Measurements from ENCODE around the gene PRR5.
A peak's percentile ranks its signal among the peaks of the same experiment; 100 is the strongest.
"Not testable (repeated sequence)": the region's sequence is repeated elsewhere in the genome, so short reads cannot be mapped to it uniquely, and the experiment has no call there.

Gene PRR5

DNA sequence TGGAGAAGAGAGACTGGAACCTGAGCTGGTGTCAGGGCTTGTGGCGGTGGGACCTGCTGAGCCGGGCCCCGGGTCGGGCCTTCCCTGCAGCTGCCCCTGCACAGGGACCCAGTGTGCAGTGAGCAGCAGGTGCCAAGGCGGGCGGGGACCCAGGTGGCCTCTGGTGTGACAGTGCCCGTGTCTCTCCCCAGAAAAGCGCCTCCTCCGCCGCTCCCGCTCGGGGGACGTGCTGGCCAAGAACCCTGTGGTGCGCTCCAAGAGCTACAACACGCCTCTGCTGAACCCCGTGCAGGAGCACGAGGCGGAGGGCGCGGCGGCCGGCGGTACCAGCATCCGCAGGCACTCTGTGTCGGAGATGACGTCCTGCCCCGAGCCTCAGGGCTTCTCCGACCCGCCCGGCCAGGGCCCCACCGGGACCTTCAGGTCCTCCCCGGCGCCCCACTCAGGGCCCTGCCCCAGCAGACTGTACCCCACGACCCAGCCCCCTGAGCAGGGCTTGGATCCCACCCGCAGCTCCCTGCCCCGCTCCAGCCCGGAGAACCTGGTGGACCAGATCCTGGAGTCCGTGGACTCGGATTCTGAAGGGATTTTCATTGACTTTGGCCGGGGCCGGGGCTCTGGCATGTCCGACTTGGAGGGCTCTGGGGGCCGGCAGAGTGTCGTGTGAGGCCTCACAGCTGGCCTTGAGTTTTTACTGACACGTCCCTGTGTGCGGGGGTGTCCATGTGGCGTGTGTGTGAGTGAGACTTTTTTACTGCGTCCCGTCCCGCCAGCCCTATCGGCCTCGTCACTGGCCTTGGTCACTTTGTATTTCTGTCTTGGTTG is 34.8 kb downstream of the PRR5 start:
- DNase-seq, result no peak

GRCh38 chr22:44737406-44738346 is 35.7 kb downstream of the PRR5 start:
- DNase-seq, result no peak

- no peak for DNase-seq
Observed at GRCh38 chr22:44738347-44738715, 36.3 kb downstream of the PRR5 start.

- DNase-seq, result no peak
Observed at GRCh38 chr22:44739024-44739423, 37.0 kb downstream of the PRR5 start.

DNA sequence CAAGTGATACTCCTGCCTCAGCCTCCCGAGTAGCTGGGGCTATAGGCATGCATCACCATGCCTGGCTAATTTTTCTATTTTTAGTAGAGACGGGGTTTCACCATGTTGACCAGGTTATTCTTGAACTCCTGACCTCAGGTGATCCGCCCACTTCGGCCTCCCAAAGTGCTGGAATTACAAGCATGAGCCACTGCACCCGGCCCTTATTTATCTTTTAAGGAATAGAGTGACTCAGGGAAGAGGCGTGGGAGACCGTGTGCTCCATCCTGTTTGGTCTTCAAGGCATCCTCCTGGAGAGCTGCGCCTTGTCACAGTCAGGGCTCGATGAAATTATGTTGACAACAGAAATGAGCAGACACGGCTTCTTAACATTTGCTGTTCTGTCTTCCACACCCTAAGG is 37.7 kb downstream of the PRR5 start:
- not testable (repeated sequence) for DNase-seq

GRCh38 chr22:44740307-44740706 is 38.3 kb downstream of the PRR5 start:
- no peak for DNase-seq

DNA sequence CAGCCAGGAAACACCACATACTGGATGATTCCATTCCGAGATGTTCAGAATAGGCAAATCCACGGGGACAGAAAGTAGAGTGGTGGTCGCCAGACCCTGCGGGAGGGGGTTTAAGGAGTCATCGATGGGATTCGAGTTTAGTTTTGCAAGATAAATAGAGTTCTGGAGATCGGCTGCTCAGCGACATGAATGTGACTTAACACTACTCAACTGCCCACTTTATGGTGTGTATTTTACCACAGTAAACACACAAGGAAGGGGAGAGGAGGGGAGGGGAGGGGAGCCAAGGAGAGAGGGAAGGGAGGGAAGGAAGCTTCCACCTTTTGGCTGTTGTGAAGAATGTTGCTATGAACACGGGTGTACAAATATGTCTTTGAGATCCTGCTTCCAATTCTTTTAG is 39.9 kb downstream of the PRR5 start:
- no peak for DNase-seq

DNA sequence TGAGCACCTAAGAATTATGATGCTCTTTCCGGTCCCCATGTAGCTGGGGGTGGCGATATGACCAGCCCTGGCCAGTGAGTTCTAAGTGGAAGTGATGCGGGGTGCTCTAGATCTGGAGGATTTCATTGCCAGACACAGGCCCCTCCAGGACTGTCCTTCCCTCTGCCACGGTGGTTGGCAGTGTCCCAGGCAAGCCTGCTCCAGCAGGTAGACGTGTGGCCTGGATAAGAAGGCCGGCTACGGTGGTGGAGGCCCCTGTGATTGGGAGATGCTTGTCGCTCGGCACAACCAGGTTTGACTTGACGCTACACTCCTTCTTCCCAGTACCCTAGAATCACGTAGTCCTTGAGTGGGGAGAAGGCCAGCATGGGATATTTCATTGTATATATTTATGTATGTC is 41.2 kb downstream of the PRR5 start:
- DNase-seq, result no peak

GRCh38 chr22:44743804-44744211 is 41.8 kb downstream of the PRR5 start:
- no peak for DNase-seq

DNA sequence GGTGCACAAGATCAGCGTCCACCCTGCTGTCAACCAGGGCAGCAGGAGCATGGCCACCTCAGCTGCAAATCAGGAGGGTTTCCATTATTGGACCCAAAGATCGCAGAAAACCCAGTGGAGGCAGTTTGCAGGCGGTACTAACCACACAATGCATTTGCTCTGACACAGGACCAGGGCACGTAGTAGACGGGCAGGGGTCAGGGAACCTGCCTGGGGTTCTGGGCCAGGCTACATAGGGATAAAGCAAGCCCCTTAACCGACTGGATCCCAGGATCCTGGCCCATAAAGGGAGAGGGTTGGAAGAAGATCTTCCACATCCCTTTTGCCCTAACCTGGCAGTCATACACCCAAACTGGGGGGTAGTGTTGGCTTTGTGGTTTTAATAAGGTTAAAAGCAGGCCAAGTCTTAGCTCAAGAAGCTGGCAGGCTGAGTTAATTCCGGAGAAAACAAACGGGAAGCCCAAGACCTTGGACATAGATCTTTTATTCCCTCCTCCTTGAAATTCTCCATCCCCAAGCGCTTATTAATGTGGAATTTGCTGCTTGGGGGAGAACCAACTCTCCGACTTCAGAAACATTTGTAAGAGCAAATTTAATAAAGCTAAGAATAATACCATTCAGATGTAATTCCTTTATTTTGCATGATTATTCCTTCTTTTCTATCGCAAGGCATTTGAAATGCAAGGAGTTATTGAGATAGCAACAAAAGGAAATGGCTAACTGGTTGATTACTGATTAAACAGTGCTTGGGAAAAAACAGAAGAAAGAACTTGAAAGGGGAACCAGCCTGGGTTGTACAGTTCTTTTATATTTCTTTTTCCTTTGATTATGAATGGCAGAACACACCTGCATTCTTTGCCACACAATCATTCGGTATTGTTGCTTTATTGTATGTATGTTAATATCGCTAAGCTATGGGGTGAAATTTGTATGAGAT is 44.1 kb downstream of the PRR5 start:
- DNase-seq, result no peak

- not testable (repeated sequence) for DNase-seq
Observed at GRCh38 chr22:44747784-44748127, 45.8 kb downstream of the PRR5 start.

DNA sequence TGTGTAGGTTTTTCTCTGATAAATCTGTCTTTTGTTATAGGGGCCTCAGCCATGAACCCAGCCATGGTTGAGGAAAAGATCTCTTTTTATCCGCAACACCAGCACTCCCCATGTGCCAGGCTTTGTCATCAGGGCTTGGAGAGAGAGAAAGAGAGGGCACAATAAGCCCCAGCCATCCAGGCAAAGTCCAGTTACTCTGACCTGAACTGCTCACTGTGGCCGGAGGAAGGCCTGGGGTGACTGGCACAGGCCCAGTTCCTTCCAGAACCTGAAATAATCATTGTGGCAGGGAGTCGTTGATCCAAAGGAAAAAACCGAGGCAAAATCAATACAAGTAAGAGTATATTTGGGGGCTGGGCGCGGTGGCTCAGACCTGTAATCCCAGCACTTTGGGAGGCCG is 46.5 kb downstream of the PRR5 start:
- DNase-seq, result no peak

GRCh38 chr22:44750481-44750880 is 48.5 kb downstream of the PRR5 start:
- DNase-seq, result no peak

DNA sequence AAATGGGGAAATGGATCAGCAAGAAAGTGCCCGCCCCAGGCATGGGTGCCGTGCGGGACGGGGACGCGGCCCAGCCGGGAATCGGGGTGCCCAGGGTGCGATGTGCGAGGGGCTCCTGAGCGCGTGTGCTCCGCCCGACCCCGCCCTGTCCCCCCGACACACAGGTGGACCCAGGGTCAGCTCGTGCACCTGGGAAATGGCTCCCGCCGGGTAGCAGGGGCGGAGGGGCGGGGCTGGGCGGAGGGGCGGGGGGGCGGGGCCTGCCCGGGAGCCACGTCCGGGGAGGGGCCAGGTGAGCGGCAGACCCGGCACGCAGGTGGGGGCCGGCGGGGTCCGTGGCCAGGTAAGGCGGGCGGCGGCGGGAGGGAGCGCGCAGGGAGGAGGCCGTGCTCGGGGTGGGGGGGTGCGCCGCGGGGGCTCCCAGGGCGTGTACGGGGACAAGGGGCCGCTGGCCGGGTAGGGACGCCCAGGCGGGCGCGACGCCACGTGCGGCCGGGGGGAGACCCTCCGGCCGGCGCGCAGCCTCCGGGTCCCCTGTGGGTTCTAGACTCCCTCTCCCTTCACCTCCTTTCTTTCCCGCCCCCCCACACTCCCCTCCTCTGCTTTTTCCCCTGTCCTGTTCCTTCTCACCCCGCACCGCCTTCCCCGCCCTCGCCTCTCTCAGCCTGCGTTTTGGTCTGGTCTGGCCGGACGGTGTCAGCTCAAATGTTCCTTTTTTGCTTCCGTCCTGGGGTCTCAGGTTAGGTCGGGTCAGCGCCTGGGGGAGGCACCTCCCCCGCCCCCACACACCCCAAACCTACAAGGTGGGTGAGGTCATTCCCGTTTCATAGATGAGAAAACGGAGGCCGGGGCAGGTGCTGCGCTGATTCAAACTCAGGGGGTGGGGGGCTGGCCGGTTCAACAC is 50.5 kb downstream of the PRR5 start, which contains the start of gene ARHGAP8:
ARHGAP8 (plus strand) TSS at position 291 of the 904 bp plus-strand sequence. CDS start 33,953 bp downstream, outside the sequence.
- no peak for DNase-seq

DNA sequence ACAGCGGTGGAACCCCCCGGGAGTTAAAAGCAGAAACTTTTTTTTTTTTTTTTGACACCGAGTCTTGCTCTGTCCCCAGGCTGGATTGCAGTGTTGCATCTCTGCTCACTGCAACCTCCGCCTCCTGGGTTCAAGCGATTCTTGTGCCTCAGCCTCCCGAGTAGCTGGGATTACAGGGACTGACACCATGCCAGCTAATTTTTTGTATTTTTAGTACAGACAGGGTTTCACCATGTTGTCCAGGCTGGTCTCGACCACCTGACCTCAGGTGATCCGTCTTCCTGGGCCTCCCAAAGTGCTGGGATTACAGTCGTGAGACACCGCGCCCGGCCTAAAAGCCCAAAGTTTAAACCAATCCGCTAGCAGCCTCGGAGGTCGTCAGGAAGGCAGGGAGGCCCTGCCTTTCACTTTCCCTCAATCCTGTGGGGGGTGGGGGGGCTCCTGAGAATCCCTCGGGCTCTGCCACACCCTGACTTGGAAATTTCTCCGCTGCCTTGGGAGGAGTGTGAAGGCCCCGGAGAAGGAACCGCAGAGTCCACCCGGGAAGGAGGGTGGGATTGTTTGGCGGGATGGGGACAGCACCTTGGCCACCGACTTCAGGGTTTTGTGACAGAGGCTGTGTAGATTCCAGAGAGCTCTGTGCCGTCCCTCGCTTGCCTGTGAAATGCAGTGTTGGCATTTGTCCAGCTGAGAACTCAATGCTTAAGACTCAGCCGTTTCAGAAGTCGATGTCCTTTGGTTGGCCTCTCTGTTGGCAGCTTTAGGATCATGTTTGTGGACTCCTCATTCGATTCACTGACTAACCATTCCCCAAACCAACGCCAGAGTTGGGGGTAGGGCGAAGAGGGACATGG is 51.4 kb downstream of the PRR5 start:
- peak in 1 of 14 donors; percentile 39 for DNase-seq

- DNase-seq, result no peak
Observed at GRCh38 chr22:44754998-44755397, 53.0 kb downstream of the PRR5 start.

GRCh38 chr22:44755417-44755816 is 53.4 kb downstream of the PRR5 start:
- no peak for DNase-seq

DNA sequence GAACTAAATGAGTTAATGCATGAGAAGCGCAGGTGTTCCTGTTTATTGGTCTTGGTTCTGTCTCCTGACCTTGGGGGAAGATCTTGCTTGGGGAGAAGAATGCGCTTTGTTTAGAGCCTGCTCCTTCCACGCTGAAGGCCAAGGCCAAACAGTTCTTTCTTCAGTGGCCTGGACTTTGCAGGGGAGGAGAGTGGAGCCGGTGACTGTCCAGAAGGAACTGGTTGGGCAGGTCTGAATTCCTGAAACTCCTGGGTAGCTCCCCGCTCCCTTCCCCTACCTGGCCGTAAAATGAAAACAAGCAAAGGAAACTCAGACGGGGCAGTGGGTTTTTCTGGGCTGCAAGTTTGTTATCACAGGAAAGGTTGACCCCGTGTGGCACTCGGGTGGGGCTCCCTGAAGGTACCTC is 54.0 kb downstream of the PRR5 start:
- no peak for DNase-seq

DNA sequence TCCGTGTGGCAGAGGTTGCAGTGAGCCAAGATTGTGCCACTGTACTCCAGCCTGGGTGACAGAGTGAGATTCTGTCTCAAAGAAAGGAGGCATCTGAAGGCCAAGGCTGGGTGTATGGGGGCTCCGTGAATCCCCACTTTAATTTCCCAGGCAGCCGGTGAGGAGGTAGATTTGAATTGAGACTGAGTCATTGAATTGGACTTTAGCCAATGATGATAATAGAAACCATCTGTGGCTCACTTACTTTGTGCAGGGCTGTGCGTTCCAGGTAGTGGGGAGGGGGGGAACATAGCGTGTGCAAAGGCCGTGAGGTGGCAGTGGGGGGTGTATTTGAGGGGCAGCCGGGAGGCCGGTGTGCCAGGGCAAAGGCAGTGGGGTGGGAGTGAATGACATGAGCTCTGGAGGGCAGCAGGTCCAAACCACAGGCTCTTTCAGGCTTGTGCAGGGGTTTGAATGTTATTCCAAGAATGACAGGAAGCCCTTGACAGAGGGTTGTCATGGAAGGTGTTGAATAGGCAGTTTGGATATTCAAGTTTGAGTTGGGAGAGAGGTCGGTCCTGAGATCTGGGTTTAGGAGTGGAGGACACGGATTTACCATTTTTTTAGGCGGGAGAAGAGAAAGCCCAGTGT is 56.5 kb downstream of the PRR5 start:
- DNase-seq, result no peak

GRCh38 chr22:44759001-44759400 is 57.0 kb downstream of the PRR5 start:
- no peak for DNase-seq
